Tibial artery (tissue), 4 donors: ENCODE data around the gene KIAA0930.

Experiments used
- DNase-seq, 2 donors: peaks; one replicate each; pipeline ENCODE4 v3.0.0-alpha.2; 2019
- H3K27ac ChIP-seq, 2 donors: fragments of 200-600 bp; sonication (generic) in 1 of 2; 1 replicate in 1 of 2; 2 replicates in 1 of 2; pipeline ENCODE4 v1.5.1; 2018 to 2019; ENCODE audit warnings: mild to moderate bottlenecking in 1 of 2
- H3K27me3 ChIP-seq, 2 donors: fragments of 200-600 bp; sonication (generic) in 1 of 2; one replicate each; pipeline versions ENCODE4 v1.5.1 to v1.6.0; 2016 to 2019
- H3K36me3 ChIP-seq, 3 donors: fragments of 200-600 bp; sonication (generic) in 2 of 3; one replicate each; pipeline ENCODE4 v1.5.1; 2016 to 2019; ENCODE audit warnings: mild to moderate bottlenecking in 2 of 3
- H3K4me1 ChIP-seq, 4 donors: fragments of 200-600 bp; sonication (generic) in 2 of 4; 1 replicate in 3 of 4; 2 replicates in 1 of 4; pipeline ENCODE4 v1.5.1; 2016 to 2019
- H3K4me3 ChIP-seq, 2 donors: fragments of 200-600 bp; sonication (generic) in 1 of 2; 1 replicate in 1 of 2; 2 replicates in 1 of 2; pipeline ENCODE4 v1.5.1; 2018 to 2019; ENCODE audit warnings: mild to moderate bottlenecking in 2 of 2
- H3K9me3 ChIP-seq, 3 donors: fragments of 200-600 bp; sonication (generic) in 1 of 3; one replicate each; pipeline ENCODE4 v1.5.1; 2016 to 2019
- CTCF ChIP-seq, 2 experiments: fragments of 200-600 bp in 1 of 2; fragments of 450-650 bp in 1 of 2; IDR thresholded peaks; one replicate each; pipeline ENCODE4 v1.5.1; 2017 to 2019; ENCODE audit warnings: antibody characterized with exemption in 2 of 2, mild to moderate bottlenecking in 1 of 2, moderate library complexity in 1 of 2
- intact Hi-C: fragments of 100-400 bp; cut with DNase I; formaldehyde crosslinking; loops from one replicate; pipeline ENCODE4 v1.15.0; 2023; ENCODE audit warnings: low total_unique reads

KIAA0930 gene

GRCh38 chr22:45248832-45249561, 8.3 kb upstream of the KIAA0930 start:
- Histone ChIP-seq H3K36me3 (no peaks in the 10 kb centered on the region), H3K4me3 (no peak overlapping the region), H3K27me3 (peaks cover 0 to 2% of the 10 kb centered on the region in 2 donors), H3K9me3 (no peaks in the 10 kb centered on the region), H3K27ac (no peak overlapping the region), H3K4me1 (peaks cover 0 to 10% (median 6%) of the 10 kb centered on the region in 4 donors)
- TF ChIP-seq CTCF (IDR thresholded peaks at IDR 0.05), result no peak
- intact Hi-C loops, result no loop called here
- no peak for DNase-seq

- DNase-seq, result no peak
- H3K27me3 ChIP-seq, result no peaks in the 10 kb centered on the region
- peak overlapping the region; percentile 32 to 66 for H3K27ac ChIP-seq
- intact Hi-C loops, result no loop called here
- H3K4me3 ChIP-seq, result no peak overlapping the region
- H3K9me3 ChIP-seq, result no peaks in the 10 kb centered on the region
- no peaks in the 10 kb centered on the region for H3K36me3 ChIP-seq
- peaks cover 0 to 12% (median 7%) of the 10 kb centered on the region in 4 donors for H3K4me1 ChIP-seq
- no peak for TF ChIP-seq CTCF (IDR thresholded peaks at IDR 0.05)
Observed at GRCh38 chr22:45246060-45246985, 5.6 kb upstream of the KIAA0930 start.

- H3K4me1 ChIP-seq, result peaks cover 0 to 20% (median 14%) of the 10 kb centered on the region in 4 donors
- no peaks in the 10 kb centered on the region for H3K9me3 ChIP-seq
- no peak for TF ChIP-seq CTCF (IDR thresholded peaks at IDR 0.05)
- no peak overlapping the region for H3K27ac ChIP-seq
- H3K4me3 ChIP-seq, result no peak overlapping the region
- DNase-seq, result no peak
- no peaks in the 10 kb centered on the region for H3K27me3 ChIP-seq
- no peaks in the 10 kb centered on the region for H3K36me3 ChIP-seq
- intact Hi-C loops, result no loop called here
Observed at GRCh38 chr22:45244916-45245315, 4.2 kb upstream of the KIAA0930 start.

DNA sequence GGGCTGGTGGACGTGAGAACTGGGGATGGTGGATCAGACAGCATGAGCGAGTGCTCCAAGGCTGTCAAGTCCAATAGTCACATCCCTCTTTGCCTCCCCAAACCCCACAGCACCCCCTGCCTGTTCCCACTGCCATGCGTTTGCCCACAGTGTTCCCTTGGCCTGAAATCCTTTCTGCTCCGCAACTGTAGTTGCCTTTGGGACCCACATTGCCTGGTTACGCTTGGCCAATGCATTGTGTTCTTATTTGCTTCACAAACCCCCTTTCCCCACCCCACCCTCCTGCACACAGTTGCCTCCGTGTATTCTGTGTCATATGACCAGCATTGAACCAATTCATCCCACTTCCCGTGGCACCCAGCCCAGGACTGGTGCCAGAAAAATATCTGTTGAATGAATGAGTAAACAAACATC, 2.1 kb upstream of the KIAA0930 start:
- intact Hi-C loops, result no loop called here
- Histone ChIP-seq H3K4me1 (peaks cover 0 to 32% (median 23%) of the 10 kb centered on the region in 4 donors), H3K27me3 (no peaks in the 10 kb centered on the region), H3K4me3 (no peak overlapping the region), H3K36me3 (no peaks in the 10 kb centered on the region), H3K27ac (no peak overlapping the region), H3K9me3 (no peaks in the 10 kb centered on the region)
- no peak for DNase-seq
- TF ChIP-seq CTCF (IDR thresholded peaks at IDR 0.05), result no peak

- intact Hi-C loops, result loop anchor here (1.0 kb wide), 1 partner anchor 69 kb away; the partner anchor contains the start of gene FAM118A
Observed at GRCh38 chr22:45240104-45240809, 437 bp downstream of the KIAA0930 start.

More at GRCh38 chr22:45240104-45240809, 437 bp downstream of the KIAA0930 start:
- Histone ChIP-seq H3K27ac (peak overlapping the region; percentile 49 to 60), H3K9me3 (no peaks in the 10 kb centered on the region), H3K36me3 (peaks cover 0 to 9% (median 0%) of the 10 kb centered on the region in 3 donors), H3K27me3 (no peaks in the 10 kb centered on the region), H3K4me3 (peak overlapping the region; percentile 73 to 84), H3K4me1 (peaks cover 0 to 21% (median 17%) of the 10 kb centered on the region in 4 donors)
- no peak for DNase-seq
- no peak for TF ChIP-seq CTCF (IDR thresholded peaks at IDR 0.05)
